Prostate gland (tissue), 2 donors: ENCODE measurements around the gene DKK3. TPM values are rescaled to one million over a fixed set of nuclear protein-coding genes. Genes with fewer than 3 reads are reported as not detected.

Experiments
- DNase-seq: peaks from one replicate; pipeline ENCODE4 v3.0.0-alpha.2; 2019; ENCODE audit warnings: low spot score
- H3K27ac ChIP-seq, 2 donors: fragments of 200-600 bp; sonication (generic); 2 replicates each; pipeline ENCODE4 v1.5.1; 2017 to 2019
- H3K27me3 ChIP-seq: fragments of 200-600 bp; sonication (generic); replicated peaks from 2 replicates; pipeline ENCODE4 v1.5.1; 2019; ENCODE audit not compliant: insufficient read depth
- H3K36me3 ChIP-seq, 2 donors: fragments of 200-600 bp; sonication (generic); 1 replicate in 1 of 2; 2 replicates in 1 of 2; pipeline versions ENCODE4 v1.5.1 to v1.8.1; 2017 to 2019
- H3K4me1 ChIP-seq: fragments of 200-600 bp; sonication (generic); replicated peaks from 2 replicates; pipeline ENCODE4 v1.5.1; 2019
- H3K4me3 ChIP-seq, 2 donors: fragments of 200-600 bp; sonication (generic); 2 replicates each; pipeline ENCODE4 v1.5.1; 2017 to 2019
- H3K9me3 ChIP-seq: fragments of 200-600 bp; sonication (generic); 2 replicates; pipeline ENCODE4 v1.5.1; 2017
- CTCF ChIP-seq, 4 experiments: fragments of 200-600 bp in 2 of 4; fragments of 450-650 bp in 2 of 4; sonication (generic) in 2 of 4; IDR thresholded peaks; 1 replicate in 3 of 4; 2 replicates in 1 of 4; pipeline ENCODE4 v1.5.1; 2016 to 2019; ENCODE audit warnings: antibody characterized with exemption in 4 of 4, mild to moderate bottlenecking in 2 of 4, moderate library complexity in 2 of 4
- POLR2A ChIP-seq: fragments of 450-650 bp; IDR thresholded peaks from one replicate; pipeline ENCODE4 v1.6.1; 2016; ENCODE audit warnings: antibody characterized with exemption, mild to moderate bottlenecking
- POLR2AphosphoS5 ChIP-seq: sonication (generic); formaldehyde crosslinking; IDR thresholded peaks from one replicate; pipeline ENCODE4 v1.6.1; 2017; ENCODE audit warnings: antibody characterized with exemption
- WGBS: methylation state at CpG from one replicate; pipeline ENCODE4 v1.1.5; 2018; 5-methylcytosine and 5-hydroxymethylcytosine counted together
- intact Hi-C: fragments of 100-400 bp; cut with DNase I; formaldehyde crosslinking; loops from one replicate; pipeline ENCODE4 v1.14.2; 2022
- total RNA-seq, 2 donors: library from RNA; depleted of rRNA; stranded (reverse); fragments of >200 nt; gene quantifications; one replicate each; pipeline ENCODE4 v1.1.0, GENCODE V29; 2016

Gene DKK3
- total RNA-seq, 2 donors from 2014 or later: 160 to 273 TPM

DNA sequence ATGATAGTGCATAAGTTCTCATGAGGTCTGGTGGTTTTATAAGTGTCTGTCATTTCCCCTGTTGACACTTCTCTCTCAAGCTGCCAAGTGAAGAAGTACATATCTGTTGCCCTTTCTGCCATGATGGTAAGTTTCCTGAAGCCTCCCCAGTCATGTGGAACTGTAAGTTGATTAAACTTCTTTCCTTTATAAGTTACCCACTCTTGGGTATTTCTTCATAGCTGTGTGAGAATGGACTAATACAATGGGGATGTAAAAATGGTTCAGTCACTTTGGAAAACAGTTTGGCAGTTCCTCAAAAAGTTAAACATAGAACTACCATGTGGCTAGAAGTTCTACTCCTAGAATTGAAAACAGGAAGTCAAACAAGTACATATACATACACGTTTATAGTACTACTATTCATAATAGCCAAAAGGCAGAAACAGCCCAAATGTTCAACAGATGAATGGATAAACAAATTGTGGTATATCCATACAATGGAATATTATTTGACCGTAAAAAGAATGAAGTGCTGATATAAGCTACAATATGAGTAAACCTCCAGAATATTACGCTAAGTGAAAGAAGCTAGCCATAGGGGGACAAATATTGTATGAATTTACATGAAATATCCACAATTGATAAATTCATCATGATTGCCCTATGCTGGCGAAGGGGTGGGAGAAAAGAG, 16.0 kb upstream of the DKK3 start:
- no peaks in the 10 kb centered on the region for H3K36me3 ChIP-seq
- intact Hi-C loops: no loop called here
- no peaks in the 10 kb centered on the region for H3K4me1 ChIP-seq
- no peak overlapping the region for H3K4me3 ChIP-seq
- H3K27ac ChIP-seq: no peak overlapping the region
- no peaks in the 10 kb centered on the region for H3K27me3 ChIP-seq
- WGBS: 89% methylated on average over 4 of the region's 4 CpGs
- TF ChIP-seq POLR2A: no peak
- TF ChIP-seq POLR2AphosphoS5: no peak
- no peak for TF ChIP-seq CTCF (IDR thresholded peaks at IDR 0.05)
- H3K9me3 ChIP-seq: no peaks in the 10 kb centered on the region
- no peak for DNase-seq

DNA sequence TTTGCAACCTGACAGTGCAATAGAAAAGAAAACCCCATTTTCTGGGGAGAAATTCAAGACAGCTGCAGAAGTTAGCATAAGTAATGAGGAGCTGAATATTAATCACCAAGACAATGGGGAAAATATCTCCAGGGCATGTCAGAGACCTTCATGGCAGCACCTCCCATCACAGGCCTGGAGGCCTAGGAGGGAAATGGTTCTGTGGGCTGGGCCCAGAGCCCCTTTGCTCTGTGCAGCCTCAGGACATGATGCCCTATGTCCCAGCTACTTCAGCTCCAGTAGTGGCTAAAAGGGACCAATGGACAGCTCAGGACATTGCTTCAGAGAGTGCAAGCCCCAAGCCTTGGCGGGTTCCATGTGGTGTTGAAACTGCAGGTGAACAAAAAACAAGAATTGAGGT, 14.6 kb upstream of the DKK3 start:
- no peak for TF ChIP-seq POLR2A
- no peak for TF ChIP-seq POLR2AphosphoS5
- no peak for TF ChIP-seq CTCF (IDR thresholded peaks at IDR 0.05)
- DNase-seq: no peak
- no peaks in the 10 kb centered on the region for H3K9me3 ChIP-seq
- H3K4me3 ChIP-seq: no peak overlapping the region
- H3K4me1 ChIP-seq: no peaks in the 10 kb centered on the region
- no peaks in the 10 kb centered on the region for H3K36me3 ChIP-seq
- H3K27ac ChIP-seq: no peak overlapping the region
- intact Hi-C loops: no loop called here
- WGBS: 100% methylated on average over 1 of the region's 1 CpG
- H3K27me3 ChIP-seq: no peaks in the 10 kb centered on the region

GRCh38 chr11:12020546-12020945, 12.1 kb upstream of the DKK3 start:
- Histone ChIP-seq H3K4me1 (no peaks in the 10 kb centered on the region), H3K27ac (no peak overlapping the region), H3K27me3 (no peaks in the 10 kb centered on the region), H3K36me3 (no peaks in the 10 kb centered on the region), H3K4me3 (no peak overlapping the region), H3K9me3 (no peaks in the 10 kb centered on the region)
- TF ChIP-seq CTCF (IDR thresholded peaks at IDR 0.05) (no peak), POLR2A (no peak), POLR2AphosphoS5 (no peak)
- no peak for DNase-seq
- 36% methylated on average over 2 of the region's 2 CpGs for WGBS
- intact Hi-C loops: no loop called here

DNA sequence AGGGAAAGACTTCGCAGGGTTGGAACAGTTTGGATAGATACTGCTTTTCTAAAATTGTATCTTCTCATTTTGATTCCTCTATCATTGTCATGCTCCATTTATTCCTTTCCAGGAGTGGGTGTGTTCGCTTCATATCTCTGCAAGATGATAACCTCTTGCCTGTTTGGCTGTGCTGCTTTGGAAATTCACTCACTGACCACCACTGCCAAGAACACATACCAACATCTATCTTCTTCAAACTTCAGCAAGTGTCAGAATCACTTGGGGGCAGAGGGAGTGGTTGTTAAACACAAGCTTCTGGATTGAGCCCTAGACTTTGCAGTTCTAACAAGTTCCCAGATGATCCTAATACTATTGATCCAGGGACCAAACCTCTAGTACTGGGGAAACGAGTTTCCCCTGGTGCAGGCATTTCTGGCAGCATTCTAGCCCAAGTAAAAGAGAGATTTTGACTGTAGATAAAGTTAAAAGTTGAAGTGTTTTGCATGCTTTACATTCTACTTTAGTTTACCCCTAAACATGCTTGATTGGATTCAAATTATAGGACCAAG, 11.5 kb upstream of the DKK3 start:
- Histone ChIP-seq H3K27ac (peak overlapping the region; percentile 14 to 54), H3K36me3 (no peaks in the 10 kb centered on the region), H3K4me1 (no peaks in the 10 kb centered on the region), H3K4me3 (no peak overlapping the region), H3K27me3 (no peaks in the 10 kb centered on the region), H3K9me3 (no peaks in the 10 kb centered on the region)
- no peak for TF ChIP-seq POLR2AphosphoS5
- no peak for TF ChIP-seq POLR2A
- TF ChIP-seq CTCF (IDR thresholded peaks at IDR 0.05): no peak
- intact Hi-C loops: no loop called here
- WGBS: 29% methylated on average over 3 of the region's 3 CpGs
- no peak for DNase-seq

GRCh38 chr11:12019337-12019736, 10.9 kb upstream of the DKK3 start:
- WGBS: 18% methylated on average over 9 of the region's 9 CpGs
- Histone ChIP-seq H3K27me3 (no peaks in the 10 kb centered on the region), H3K4me1 (no peaks in the 10 kb centered on the region), H3K27ac (peak overlapping the region; percentile 14 to 54), H3K36me3 (no peaks in the 10 kb centered on the region), H3K9me3 (no peaks in the 10 kb centered on the region), H3K4me3 (no peak overlapping the region)
- TF ChIP-seq POLR2AphosphoS5 (peak; percentile 50), POLR2A (no peak), CTCF (IDR thresholded peaks at IDR 0.05) (no peak)
- intact Hi-C loops: no loop called here
- DNase-seq: peak; percentile 51
